B cell (primary cell): ENCODE results near the gene NCBP3. TPM values are rescaled to one million over a fixed set of nuclear protein-coding genes. Genes with fewer than 3 reads are reported as not detected.

Experiments
- ATAC-seq: fragments of 200-7000 bp; cut with Tn5 transposase; one replicate; pipeline ENCODE4 v1.10.0; 2021; ENCODE audit warnings: low read depth, mild to moderate bottlenecking, moderate number of reproducible peaks, moderate library complexity
- CTCF ChIA-PET: fragments of 350-600 bp; sonication (Branson Sonifier 250); formaldehyde crosslinking; loops from one replicate; lab custom pipeline; 2021; ENCODE audit warnings: antibody characterized with exemption, inconsistent platforms; lab: Charles Lee
- POLR2A ChIA-PET: fragments of 350-600 bp; sonication (Branson Sonifier 250); formaldehyde crosslinking; loops from one replicate; lab custom pipeline; 2021; ENCODE audit warnings: antibody characterized with exemption; lab: Charles Lee
- DNase-seq: peaks from one replicate; pipeline ENCODE4 v3.0.0; 2013
- H2AFZ ChIP-seq: 2 replicates; pipeline ENCODE4 v1.6.1; 2012; ENCODE audit warnings: mild to moderate bottlenecking, low read depth, low read length; ENCODE audit not compliant: insufficient read depth, poor library complexity, severe bottlenecking
- H3K27ac ChIP-seq, 2 donors: 1 replicate in 1 of 2; 2 replicates in 1 of 2; pipeline ENCODE4 v1.5.1; 2012 to 2013; ENCODE audit warnings: low read length in 2 of 2, mild to moderate bottlenecking in 2 of 2, moderate library complexity in 1 of 2
- H3K27me3 ChIP-seq, 4 experiments: fragments of 200-600 bp in 1 of 4; sonication (generic) in 1 of 4; replicated peaks in 1 of 4; 1 replicate in 2 of 4; 2 replicates in 2 of 4; pipeline versions ENCODE4 v1.6.1 to v1.7.0; 2013 to 2016; ENCODE audit warnings: low read length in 3 of 4, mild to moderate bottlenecking in 2 of 4, mixed read lengths in 1 of 4, moderate library complexity in 1 of 4; ENCODE audit not compliant: insufficient read depth in 4 of 4, control insufficient read depth in 3 of 4; ENCODE audit errors: control extremely low read depth in 1 of 4
- H3K36me3 ChIP-seq, 2 experiments: replicated peaks in 1 of 2; 1 replicate in 1 of 2; 2 replicates in 1 of 2; pipeline versions ENCODE4 v1.6.1 to v1.7.1; 2013; ENCODE audit warnings: low read length in 1 of 2; ENCODE audit not compliant: insufficient read depth in 2 of 2, control insufficient read depth in 1 of 2; ENCODE audit errors: control extremely low read depth in 1 of 2, extremely low read depth in 1 of 2
- H3K4me1 ChIP-seq, 2 donors: fragments of 200-600 bp in 1 of 2; sonication (generic) in 1 of 2; 1 replicate in 1 of 2; 2 replicates in 1 of 2; pipeline versions ENCODE4 v1.5.1 to v1.6.1; 2013 to 2017; ENCODE audit warnings: low read length in 2 of 2; ENCODE audit not compliant: control insufficient read depth in 2 of 2, insufficient read depth in 2 of 2
- H3K4me2 ChIP-seq: replicated peaks from 2 replicates; pipeline ENCODE3; 2012; ENCODE audit warnings: mild to moderate bottlenecking, low read depth, low read length; ENCODE audit not compliant: poor library complexity, severe bottlenecking
- H3K4me3 ChIP-seq, 5 experiments: fragments of 200-600 bp in 1 of 5; sonication (generic) in 1 of 5; 1 replicate in 3 of 5; 2 replicates in 2 of 5; pipeline versions ENCODE4 v1.5.1 to v1.7.0; 2011 to 2016; ENCODE audit warnings: low read length in 4 of 5, mild to moderate bottlenecking in 4 of 5, low read depth in 2 of 5, control low read depth in 1 of 5, moderate library complexity in 1 of 5; ENCODE audit not compliant: insufficient read depth in 1 of 5; ENCODE audit errors: control extremely low read depth in 1 of 5, extremely low read depth in 1 of 5
- H3K79me2 ChIP-seq: fragments of 200-600 bp; sonication (generic); one replicate; pipeline ENCODE4 v1.6.0; 2016; ENCODE audit warnings: low read length; ENCODE audit not compliant: control insufficient read depth, insufficient read depth
- H3K9ac ChIP-seq: fragments of 200-600 bp; sonication (generic); 2 replicates; pipeline ENCODE4 v1.6.1; 2017; ENCODE audit warnings: mild to moderate bottlenecking, low read length, moderate library complexity
- H3K9me3 ChIP-seq, 3 donors: one replicate each; pipeline versions ENCODE4 v1.6.1 to v1.7.1; 2013; ENCODE audit warnings: low read length in 2 of 3; ENCODE audit not compliant: control insufficient read depth in 2 of 3, insufficient read depth in 1 of 3; ENCODE audit errors: control extremely low read depth in 1 of 3
- H4K20me1 ChIP-seq: 2 replicates; pipeline ENCODE4 v1.6.0; 2012; ENCODE audit warnings: mild to moderate bottlenecking, low read length; ENCODE audit not compliant: insufficient read depth, control insufficient read depth, poor library complexity, severe bottlenecking
- H3K27ac Mint-ChIP-seq: one replicate; pipeline ENCODE4 v1.8.0; 2021; ENCODE audit warnings: mixed read lengths
- H3K27me3 Mint-ChIP-seq: one replicate; pipeline ENCODE4 v1.8.0; 2021; ENCODE audit warnings: mixed read lengths
- H3K4me1 Mint-ChIP-seq: one replicate; pipeline ENCODE4 v1.8.0; 2021; ENCODE audit warnings: mixed read lengths
- H3K4me3 Mint-ChIP-seq: one replicate; pipeline ENCODE4 v1.8.0; 2021; ENCODE audit warnings: mixed read lengths
- H3K9me3 Mint-ChIP-seq: one replicate; pipeline ENCODE4 v1.8.0; 2022; ENCODE audit warnings: mixed read lengths; ENCODE audit not compliant: insufficient read depth
- EZH2 ChIP-seq: IDR thresholded peaks from 2 replicates; pipeline ENCODE4 v1.6.1; 2012; ENCODE audit warnings: borderline replicate concordance, low read depth, mild to moderate bottlenecking, moderate library complexity, low read length; ENCODE audit not compliant: insufficient read depth, poor library complexity, severe bottlenecking
- WGBS: methylation state at CpG from one replicate; pipeline ENCODE4 v1.1.5; 2013; ENCODE audit warnings: missing lambda C conversion rate; ENCODE audit not compliant: insufficient coverage; 5-methylcytosine and 5-hydroxymethylcytosine counted together
- intact Hi-C: fragments of 100-400 bp; cut with micrococcal nuclease; formaldehyde crosslinking; loops from one replicate; pipeline ENCODE4 v1.10.0; 2022
- polyA plus RNA-seq: library from polyadenylated mRNA; depleted of rRNA; stranded (reverse); fragments of >200 nt; gene quantifications from 2 replicates; pipeline ENCODE4 v1.2.3, GENCODE V29; 2012
- total RNA-seq, 2 donors: library from RNA; stranded (reverse); fragments of 120-200 nt in 1 of 2; gene quantifications; 1 replicate in 1 of 2; 2 replicates in 1 of 2; pipeline versions ENCODE4 v1.2.3 to v1.2.4, GENCODE V29; 2013 to 2022
- TF ChIP-seq, protein P1 (sequence below): fragments of 200-600 bp; IDR thresholded peaks from one replicate; pipeline ENCODE4 v1.8.0; 2022; ENCODE audit warnings: antibody characterized with exemption, mild to moderate bottlenecking

NCBP3 gene
- total and polyA plus RNA-seq, 2 donors (not counting 1 experiment from before 2014, with no cell fraction given) = 11.1 to 71.7 TPM

DNA sequence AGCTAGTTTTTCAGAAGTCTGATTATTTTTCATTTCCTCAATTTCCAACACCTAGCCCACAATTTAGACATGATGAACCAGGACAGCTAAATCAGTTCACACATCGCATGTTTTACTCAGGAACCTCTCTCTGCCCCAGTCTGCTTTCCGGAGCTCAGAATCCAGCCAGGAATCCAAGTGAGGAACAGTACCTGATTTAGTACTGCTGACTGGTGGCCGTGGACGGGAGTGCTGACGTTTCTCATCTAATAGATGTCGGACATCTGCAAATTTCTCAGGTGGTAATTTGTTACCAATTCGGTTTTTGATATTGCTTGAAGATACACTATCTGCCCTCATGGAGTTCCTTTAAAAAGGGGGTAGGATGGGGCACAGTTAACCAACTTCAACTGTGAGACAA lies 30.1 kb downstream of the NCBP3 start:
- ChIA-PET POLR2A (no interaction called here), CTCF (interaction anchor here (1.8 to 4.4 kb wide), 3 partner anchors 11 to 77 kb away, joined by 5 to 54 read pairs (median 28); no protein-coding TSS in a partner anchor)
- intact Hi-C loops = no loop called here
- H4K20me1 ChIP-seq = no peaks in the 10 kb centered on the region
- Mint-ChIP-seq H3K4me1 (peaks cover 33% of the 10 kb centered on the region), H3K27ac (peak overlapping the region; percentile 44), H3K27me3 (no peaks in the 10 kb centered on the region), H3K9me3 (no peaks in the 10 kb centered on the region), H3K4me3 (no peak overlapping the region)
- H3K9me3 ChIP-seq = peaks cover 0 to 4% (median 0%) of the 10 kb centered on the region in 3 donors
- no peak overlapping the region for H3K9ac ChIP-seq
- peaks cover 9 to 68% of the 10 kb centered on the region in 2 experiments for H3K36me3 ChIP-seq
- no peak for TF ChIP-seq EZH2
- TF ChIP-seq, protein P1, sequence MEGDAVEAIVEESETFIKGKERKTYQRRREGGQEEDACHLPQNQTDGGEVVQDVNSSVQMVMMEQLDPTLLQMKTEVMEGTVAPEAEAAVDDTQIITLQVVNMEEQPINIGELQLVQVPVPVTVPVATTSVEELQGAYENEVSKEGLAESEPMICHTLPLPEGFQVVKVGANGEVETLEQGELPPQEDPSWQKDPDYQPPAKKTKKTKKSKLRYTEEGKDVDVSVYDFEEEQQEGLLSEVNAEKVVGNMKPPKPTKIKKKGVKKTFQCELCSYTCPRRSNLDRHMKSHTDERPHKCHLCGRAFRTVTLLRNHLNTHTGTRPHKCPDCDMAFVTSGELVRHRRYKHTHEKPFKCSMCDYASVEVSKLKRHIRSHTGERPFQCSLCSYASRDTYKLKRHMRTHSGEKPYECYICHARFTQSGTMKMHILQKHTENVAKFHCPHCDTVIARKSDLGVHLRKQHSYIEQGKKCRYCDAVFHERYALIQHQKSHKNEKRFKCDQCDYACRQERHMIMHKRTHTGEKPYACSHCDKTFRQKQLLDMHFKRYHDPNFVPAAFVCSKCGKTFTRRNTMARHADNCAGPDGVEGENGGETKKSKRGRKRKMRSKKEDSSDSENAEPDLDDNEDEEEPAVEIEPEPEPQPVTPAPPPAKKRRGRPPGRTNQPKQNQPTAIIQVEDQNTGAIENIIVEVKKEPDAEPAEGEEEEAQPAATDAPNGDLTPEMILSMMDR = no peak
- H2AFZ ChIP-seq = no peak overlapping the region
- no peaks in the 10 kb centered on the region for H3K79me2 ChIP-seq
- no peak overlapping the region for H3K4me2 ChIP-seq
- H3K27me3 ChIP-seq = no peaks in the 10 kb centered on the region
- no peak overlapping the region for H3K4me3 ChIP-seq
- no peak overlapping the region for H3K27ac ChIP-seq
- peaks cover 5 to 33% of the 10 kb centered on the region in 2 donors for H3K4me1 ChIP-seq
- WGBS = 97% methylated on average over 5 of the region's 7 CpGs
- no peak for DNase-seq
- ATAC-seq = no peak

DNA sequence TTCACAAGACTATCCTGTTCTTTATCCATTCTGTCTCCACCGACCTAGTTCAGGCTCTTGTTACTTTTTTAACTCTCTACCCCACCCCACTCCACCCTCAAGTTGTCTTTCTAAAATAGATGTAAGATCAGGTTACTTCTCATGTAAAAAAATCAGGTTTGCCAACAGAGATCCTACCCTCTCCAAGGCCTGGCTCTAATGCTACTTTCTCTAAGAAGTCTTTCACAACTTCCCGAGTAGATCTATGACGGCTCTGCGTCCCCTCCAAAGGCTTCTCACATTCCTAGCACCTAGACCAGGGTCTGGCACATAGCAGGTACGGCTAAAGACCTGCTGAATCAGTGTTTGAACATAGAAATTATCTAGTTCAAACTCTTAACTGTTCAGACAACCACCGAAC lies 30.9 kb downstream of the NCBP3 start:
- Histone ChIP-seq H3K36me3 (peaks cover 9 to 66% of the 10 kb centered on the region in 2 experiments), H3K4me1 (peaks cover 8 to 41% of the 10 kb centered on the region in 2 donors), H3K9ac (no peak overlapping the region), H3K9me3 (peaks cover 0 to 4% (median 0%) of the 10 kb centered on the region in 3 donors), H3K27ac (no peak overlapping the region), H4K20me1 (no peaks in the 10 kb centered on the region), H3K4me2 (no peak overlapping the region), H3K79me2 (no peaks in the 10 kb centered on the region), H3K4me3 (no peak overlapping the region), H3K27me3 (no peaks in the 10 kb centered on the region), H2AFZ (no peak overlapping the region)
- POLR2A ChIA-PET = no interaction called here
- DNase-seq (no peak), ATAC-seq (no peak)
- Mint-ChIP-seq H3K4me3 (no peak overlapping the region), H3K9me3 (no peaks in the 10 kb centered on the region), H3K4me1 (peaks cover 41% of the 10 kb centered on the region), H3K27me3 (no peaks in the 10 kb centered on the region), H3K27ac (peak overlapping the region; percentile 69)
- no CpG with 5 or more reads among the region's 6 CpGs for WGBS
- TF ChIP-seq EZH2 = no peak
- TF ChIP-seq, protein P1 = no peak
- CTCF ChIA-PET = interaction anchor here (0.9 to 4.4 kb wide), 3 partner anchors 12 to 77 kb away, joined by 5 to 54 read pairs (median 5); no protein-coding TSS in a partner anchor
- intact Hi-C loops = no loop called here
